ENCODE results near the gene RPS27L. TPM values are rescaled to one million over a fixed set of nuclear protein-coding genes. Genes with fewer than 3 reads are reported as not detected.

RPS27L gene
- total RNA-seq, 1 experiment from 2014 or later: 133 TPM

GRCh38 chr15:63146684-63147083, 10.6 kb downstream of the RPS27L start:
- Mint-ChIP-seq H3K4me1 (no peaks in the 10 kb centered on the region), H3K36me3 (peaks cover 15% of the 10 kb centered on the region), H3K27ac (no peak overlapping the region), H3K9me3 (peaks cover 14% of the 10 kb centered on the region), H3K4me3 (no peak overlapping the region), H3K27me3 (ENCODE audit: low read depth) (no peaks in the 10 kb centered on the region)
- ChIA-PET POLR2A (no interaction called here), CTCF (interaction anchor here (0.6 to 1.2 kb wide), 5 partner anchors 11 to 739 kb away, joined by 3 to 4 read pairs (median 3); partner anchors contain the start of gene RPS27L)
- TF ChIP-seq ATF6 (CRISPR knock-in tag; IDR thresholded peaks at IDR 0.05): no peak
- TF ChIP-seq, protein P1, sequence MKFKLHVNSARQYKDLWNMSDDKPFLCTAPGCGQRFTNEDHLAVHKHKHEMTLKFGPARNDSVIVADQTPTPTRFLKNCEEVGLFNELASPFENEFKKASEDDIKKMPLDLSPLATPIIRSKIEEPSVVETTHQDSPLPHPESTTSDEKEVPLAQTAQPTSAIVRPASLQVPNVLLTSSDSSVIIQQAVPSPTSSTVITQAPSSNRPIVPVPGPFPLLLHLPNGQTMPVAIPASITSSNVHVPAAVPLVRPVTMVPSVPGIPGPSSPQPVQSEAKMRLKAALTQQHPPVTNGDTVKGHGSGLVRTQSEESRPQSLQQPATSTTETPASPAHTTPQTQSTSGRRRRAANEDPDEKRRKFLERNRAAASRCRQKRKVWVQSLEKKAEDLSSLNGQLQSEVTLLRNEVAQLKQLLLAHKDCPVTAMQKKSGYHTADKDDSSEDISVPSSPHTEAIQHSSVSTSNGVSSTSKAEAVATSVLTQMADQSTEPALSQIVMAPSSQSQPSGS (CRISPR knock-in tag; IDR thresholded peaks at IDR 0.05; ENCODE audit: borderline replicate concordance, low read depth): no peak
- no peak for TF ChIP-seq ESRRA (CRISPR knock-in tag; IDR thresholded peaks at IDR 0.05; ENCODE audit: borderline replicate concordance)
- no peak for TF ChIP-seq RELA (CRISPR knock-in tag; IDR thresholded peaks at IDR 0.05; ENCODE audit: borderline replicate concordance)
- TF ChIP-seq ZNF232 (CRISPR knock-in tag; IDR thresholded peaks at IDR 0.05): no peak
- TF ChIP-seq, protein P2, sequence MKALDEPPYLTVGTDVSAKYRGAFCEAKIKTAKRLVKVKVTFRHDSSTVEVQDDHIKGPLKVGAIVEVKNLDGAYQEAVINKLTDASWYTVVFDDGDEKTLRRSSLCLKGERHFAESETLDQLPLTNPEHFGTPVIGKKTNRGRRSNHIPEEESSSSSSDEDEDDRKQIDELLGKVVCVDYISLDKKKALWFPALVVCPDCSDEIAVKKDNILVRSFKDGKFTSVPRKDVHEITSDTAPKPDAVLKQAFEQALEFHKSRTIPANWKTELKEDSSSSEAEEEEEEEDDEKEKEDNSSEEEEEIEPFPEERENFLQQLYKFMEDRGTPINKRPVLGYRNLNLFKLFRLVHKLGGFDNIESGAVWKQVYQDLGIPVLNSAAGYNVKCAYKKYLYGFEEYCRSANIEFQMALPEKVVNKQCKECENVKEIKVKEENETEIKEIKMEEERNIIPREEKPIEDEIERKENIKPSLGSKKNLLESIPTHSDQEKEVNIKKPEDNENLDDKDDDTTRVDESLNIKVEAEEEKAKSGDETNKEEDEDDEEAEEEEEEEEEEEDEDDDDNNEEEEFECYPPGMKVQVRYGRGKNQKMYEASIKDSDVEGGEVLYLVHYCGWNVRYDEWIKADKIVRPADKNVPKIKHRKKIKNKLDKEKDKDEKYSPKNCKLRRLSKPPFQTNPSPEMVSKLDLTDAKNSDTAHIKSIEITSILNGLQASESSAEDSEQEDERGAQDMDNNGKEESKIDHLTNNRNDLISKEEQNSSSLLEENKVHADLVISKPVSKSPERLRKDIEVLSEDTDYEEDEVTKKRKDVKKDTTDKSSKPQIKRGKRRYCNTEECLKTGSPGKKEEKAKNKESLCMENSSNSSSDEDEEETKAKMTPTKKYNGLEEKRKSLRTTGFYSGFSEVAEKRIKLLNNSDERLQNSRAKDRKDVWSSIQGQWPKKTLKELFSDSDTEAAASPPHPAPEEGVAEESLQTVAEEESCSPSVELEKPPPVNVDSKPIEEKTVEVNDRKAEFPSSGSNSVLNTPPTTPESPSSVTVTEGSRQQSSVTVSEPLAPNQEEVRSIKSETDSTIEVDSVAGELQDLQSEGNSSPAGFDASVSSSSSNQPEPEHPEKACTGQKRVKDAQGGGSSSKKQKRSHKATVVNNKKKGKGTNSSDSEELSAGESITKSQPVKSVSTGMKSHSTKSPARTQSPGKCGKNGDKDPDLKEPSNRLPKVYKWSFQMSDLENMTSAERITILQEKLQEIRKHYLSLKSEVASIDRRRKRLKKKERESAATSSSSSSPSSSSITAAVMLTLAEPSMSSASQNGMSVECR (CRISPR knock-in tag; IDR thresholded peaks at IDR 0.05; ENCODE audit: borderline replicate concordance): no peak
- TF ChIP-seq, protein P3, sequence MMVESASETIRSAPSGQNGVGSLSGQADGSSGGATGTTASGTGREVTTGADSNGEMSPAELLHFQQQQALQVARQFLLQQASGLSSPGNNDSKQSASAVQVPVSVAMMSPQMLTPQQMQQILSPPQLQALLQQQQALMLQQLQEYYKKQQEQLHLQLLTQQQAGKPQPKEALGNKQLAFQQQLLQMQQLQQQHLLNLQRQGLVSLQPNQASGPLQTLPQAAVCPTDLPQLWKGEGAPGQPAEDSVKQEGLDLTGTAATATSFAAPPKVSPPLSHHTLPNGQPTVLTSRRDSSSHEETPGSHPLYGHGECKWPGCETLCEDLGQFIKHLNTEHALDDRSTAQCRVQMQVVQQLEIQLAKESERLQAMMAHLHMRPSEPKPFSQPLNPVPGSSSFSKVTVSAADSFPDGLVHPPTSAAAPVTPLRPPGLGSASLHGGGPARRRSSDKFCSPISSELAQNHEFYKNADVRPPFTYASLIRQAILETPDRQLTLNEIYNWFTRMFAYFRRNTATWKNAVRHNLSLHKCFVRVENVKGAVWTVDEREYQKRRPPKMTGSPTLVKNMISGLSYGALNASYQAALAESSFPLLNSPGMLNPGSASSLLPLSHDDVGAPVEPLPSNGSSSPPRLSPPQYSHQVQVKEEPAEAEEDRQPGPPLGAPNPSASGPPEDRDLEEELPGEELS (CRISPR knock-in tag; IDR thresholded peaks at IDR 0.05): no peak
- TF ChIP-seq ZNF138 (CRISPR knock-in tag; conservative IDR thresholded peaks at IDR 0.05): no peak
- TF ChIP-seq, protein P4, sequence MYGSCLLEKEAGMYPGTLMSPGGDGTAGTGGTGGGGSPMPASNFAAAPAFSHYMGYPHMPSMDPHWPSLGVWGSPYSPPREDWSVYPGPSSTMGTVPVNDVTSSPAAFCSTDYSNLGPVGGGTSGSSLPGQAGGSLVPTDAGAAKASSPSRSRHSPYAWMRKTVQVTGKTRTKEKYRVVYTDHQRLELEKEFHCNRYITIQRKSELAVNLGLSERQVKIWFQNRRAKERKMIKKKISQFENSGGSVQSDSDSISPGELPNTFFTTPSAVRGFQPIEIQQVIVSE (CRISPR knock-in tag; IDR thresholded peaks at IDR 0.05; ENCODE audit: borderline replicate concordance): no peak
- TF ChIP-seq, protein P5, sequence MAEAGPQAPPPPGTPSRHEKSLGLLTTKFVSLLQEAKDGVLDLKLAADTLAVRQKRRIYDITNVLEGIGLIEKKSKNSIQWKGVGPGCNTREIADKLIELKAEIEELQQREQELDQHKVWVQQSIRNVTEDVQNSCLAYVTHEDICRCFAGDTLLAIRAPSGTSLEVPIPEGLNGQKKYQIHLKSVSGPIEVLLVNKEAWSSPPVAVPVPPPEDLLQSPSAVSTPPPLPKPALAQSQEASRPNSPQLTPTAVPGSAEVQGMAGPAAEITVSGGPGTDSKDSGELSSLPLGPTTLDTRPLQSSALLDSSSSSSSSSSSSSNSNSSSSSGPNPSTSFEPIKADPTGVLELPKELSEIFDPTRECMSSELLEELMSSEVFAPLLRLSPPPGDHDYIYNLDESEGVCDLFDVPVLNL (CRISPR knock-in tag; IDR thresholded peaks at IDR 0.05; ENCODE audit: borderline replicate concordance, low read depth): no peak
- TF ChIP-seq, protein P6, sequence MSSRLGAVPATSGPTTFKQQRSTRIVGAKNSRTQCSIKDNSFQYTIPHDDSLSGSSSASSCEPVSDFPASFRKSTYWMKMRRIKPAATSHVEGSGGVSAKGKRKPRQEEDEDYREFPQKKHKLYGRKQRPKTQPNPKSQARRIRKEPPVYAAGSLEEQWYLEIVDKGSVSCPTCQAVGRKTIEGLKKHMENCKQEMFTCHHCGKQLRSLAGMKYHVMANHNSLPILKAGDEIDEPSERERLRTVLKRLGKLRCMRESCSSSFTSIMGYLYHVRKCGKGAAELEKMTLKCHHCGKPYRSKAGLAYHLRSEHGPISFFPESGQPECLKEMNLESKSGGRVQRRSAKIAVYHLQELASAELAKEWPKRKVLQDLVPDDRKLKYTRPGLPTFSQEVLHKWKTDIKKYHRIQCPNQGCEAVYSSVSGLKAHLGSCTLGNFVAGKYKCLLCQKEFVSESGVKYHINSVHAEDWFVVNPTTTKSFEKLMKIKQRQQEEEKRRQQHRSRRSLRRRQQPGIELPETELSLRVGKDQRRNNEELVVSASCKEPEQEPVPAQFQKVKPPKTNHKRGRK (CRISPR knock-in tag; IDR thresholded peaks at IDR 0.05; ENCODE audit: borderline replicate concordance): no peak
- TF ChIP-seq OVOL2 (CRISPR knock-in tag; IDR thresholded peaks at IDR 0.05; ENCODE audit: borderline replicate concordance): no peak
- no peak for DNase-seq (ENCODE audit: low spot score)
- ATAC-seq: no peak
